IMR-90 (cell line): ENCODE data around the gene SLN.

Experiments
- MAZ ChIP-seq: IDR thresholded peaks from 2 replicates; pipeline ENCODE4 v1.6.1; 2012; ENCODE audit warnings: low read depth, mild to moderate bottlenecking, low read length, improper control_type of control experiment, moderate library complexity, borderline replicate concordance
- POLR2A ChIP-seq: IDR thresholded peaks from 2 replicates; pipeline ENCODE4 v1.6.1; 2012; ENCODE audit warnings: mild to moderate bottlenecking, low read depth, low read length
- TF ChIP-seq, protein P1 (sequence below): conservative IDR thresholded peaks from 2 replicates; pipeline ENCODE4 v1.5.1; 2012; ENCODE audit warnings: mild to moderate bottlenecking, low read depth, low read length, improper control_type of control experiment

DNA sequence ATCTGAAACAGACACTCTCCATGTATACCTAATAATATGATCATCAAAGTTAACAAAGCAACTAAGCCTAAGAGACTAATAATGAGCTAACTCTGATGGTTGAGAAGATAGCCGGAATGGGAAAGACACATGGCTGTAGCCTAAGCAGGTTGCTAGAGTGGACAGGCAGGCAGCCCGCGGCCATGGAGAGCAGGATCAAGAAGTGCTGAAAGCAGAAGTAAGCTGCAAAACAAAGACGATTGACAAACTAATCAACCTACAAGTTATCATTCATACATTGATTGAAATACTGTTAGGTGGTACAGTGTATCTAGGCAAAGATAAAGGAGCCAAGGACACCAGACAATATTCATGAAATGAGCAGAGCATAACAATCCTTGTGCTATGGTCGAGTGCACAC is 29.3 kb downstream of the SLN start:
- TF ChIP-seq, protein P1, sequence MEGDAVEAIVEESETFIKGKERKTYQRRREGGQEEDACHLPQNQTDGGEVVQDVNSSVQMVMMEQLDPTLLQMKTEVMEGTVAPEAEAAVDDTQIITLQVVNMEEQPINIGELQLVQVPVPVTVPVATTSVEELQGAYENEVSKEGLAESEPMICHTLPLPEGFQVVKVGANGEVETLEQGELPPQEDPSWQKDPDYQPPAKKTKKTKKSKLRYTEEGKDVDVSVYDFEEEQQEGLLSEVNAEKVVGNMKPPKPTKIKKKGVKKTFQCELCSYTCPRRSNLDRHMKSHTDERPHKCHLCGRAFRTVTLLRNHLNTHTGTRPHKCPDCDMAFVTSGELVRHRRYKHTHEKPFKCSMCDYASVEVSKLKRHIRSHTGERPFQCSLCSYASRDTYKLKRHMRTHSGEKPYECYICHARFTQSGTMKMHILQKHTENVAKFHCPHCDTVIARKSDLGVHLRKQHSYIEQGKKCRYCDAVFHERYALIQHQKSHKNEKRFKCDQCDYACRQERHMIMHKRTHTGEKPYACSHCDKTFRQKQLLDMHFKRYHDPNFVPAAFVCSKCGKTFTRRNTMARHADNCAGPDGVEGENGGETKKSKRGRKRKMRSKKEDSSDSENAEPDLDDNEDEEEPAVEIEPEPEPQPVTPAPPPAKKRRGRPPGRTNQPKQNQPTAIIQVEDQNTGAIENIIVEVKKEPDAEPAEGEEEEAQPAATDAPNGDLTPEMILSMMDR = no peak
- TF ChIP-seq POLR2A = no peak
- no peak for TF ChIP-seq MAZ
